AG20443 (cell line): Measurements from ENCODE around the gene CFAP65.

Source experiments
- DNase-seq: peaks from one replicate; pipeline ENCODE4 v3.0.0; 2012; ENCODE audit warnings: low spot score, mixed read lengths

The CFAP65 gene

DNA sequence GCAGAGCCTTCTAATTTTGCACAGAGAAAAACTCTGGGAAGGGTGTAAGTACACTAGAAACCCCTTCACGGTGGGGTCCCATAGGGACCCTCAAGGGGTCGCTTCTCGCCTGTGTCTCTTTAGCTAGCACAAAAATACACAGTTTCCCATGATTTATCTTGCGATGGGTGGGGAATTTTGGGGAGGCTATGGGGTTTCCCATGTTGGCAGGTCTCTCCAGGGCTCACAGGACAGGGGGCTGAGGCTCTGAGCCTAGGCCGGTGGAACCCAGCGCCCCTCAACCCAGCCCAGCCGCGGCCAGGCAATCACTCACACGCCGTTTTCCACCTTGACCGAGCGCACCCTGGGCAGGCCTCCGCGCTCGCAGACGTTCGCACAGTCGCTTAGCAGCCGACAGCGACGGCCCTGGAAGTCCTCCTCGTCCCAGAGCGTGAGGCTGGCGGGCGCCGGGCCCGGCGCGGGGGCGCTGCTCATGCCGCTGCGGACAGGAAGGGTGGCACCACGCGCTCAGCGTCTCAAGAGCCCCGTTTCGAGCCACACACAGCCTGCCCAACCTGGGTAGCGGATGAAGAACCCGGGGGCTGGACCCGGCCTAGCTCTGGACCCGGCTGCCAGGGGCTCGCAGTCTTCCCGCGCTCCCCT, 48.5 kb downstream of the CFAP65 start:
- DNase-seq = no peak

GRCh38 chr2:218992196-218992595, 49.1 kb downstream of the CFAP65 start:
- no peak for DNase-seq

DNA sequence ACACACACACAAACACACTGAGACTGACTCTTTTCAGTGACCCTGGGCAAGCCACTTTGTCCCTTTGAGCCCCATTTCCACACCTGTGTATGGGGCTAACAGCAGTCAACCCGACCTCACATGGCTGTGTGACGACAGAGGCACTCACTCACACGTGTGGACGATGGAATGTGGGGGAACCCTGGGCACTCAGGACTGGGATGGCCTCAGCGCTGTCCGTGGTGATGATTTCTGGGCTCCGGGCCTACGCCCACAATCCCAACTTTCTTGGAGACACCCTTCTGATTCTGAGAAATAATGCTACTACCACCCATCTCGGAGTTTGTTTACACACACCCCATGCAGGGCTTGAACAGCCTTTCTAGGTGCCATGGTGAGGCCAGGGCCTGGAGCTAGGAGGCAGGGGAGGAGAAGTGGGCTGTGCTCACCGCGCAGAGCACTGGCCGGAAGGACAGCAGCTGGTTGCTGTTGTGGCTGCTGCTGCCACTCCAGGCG, 49.6 kb downstream of the CFAP65 start:
- DNase-seq = peak; percentile 75

- no peak for DNase-seq
Observed at GRCh38 chr2:218990612-218991011, 50.7 kb downstream of the CFAP65 start.

DNA sequence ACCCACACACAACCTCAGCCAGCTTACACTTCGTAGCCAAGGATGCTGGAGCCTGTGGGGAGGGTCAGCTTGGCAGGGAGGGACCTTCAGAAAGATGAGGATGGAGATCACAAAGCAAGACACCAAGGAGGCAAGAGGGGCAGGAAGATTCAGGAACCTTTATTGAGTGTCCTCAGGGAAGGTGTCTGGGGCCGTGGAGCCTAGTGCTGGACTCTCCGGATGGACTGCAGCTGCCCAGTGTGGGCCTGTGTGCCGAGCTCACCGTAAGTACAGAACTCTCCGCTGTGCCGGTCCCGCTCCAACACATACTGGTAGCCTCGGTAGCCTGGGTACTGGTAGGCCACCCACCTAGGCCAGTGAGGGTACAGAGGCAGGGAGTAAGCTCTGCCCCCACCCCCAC, 51.3 kb downstream of the CFAP65 start:
- DNase-seq = no peak

- DNase-seq = peak; percentile 6
Observed at GRCh38 chr2:218988650-218989049, 52.7 kb downstream of the CFAP65 start.

- DNase-seq = no peak
Observed at GRCh38 chr2:218988164-218988563, 53.2 kb downstream of the CFAP65 start.

- no peak for DNase-seq
Observed at GRCh38 chr2:218986148-218986761, 55.1 kb downstream of the CFAP65 start.

- DNase-seq = no peak
Observed at GRCh38 chr2:218985325-218986091, 55.8 kb downstream of the CFAP65 start.

GRCh38 chr2:218985021-218985324, 56.3 kb downstream of the CFAP65 start, which contains the start of gene FEV:
FEV (minus strand) TSS chr2:218985184; CDS start chr2:218985075, 109 bp downstream.
- DNase-seq = no peak

DNA sequence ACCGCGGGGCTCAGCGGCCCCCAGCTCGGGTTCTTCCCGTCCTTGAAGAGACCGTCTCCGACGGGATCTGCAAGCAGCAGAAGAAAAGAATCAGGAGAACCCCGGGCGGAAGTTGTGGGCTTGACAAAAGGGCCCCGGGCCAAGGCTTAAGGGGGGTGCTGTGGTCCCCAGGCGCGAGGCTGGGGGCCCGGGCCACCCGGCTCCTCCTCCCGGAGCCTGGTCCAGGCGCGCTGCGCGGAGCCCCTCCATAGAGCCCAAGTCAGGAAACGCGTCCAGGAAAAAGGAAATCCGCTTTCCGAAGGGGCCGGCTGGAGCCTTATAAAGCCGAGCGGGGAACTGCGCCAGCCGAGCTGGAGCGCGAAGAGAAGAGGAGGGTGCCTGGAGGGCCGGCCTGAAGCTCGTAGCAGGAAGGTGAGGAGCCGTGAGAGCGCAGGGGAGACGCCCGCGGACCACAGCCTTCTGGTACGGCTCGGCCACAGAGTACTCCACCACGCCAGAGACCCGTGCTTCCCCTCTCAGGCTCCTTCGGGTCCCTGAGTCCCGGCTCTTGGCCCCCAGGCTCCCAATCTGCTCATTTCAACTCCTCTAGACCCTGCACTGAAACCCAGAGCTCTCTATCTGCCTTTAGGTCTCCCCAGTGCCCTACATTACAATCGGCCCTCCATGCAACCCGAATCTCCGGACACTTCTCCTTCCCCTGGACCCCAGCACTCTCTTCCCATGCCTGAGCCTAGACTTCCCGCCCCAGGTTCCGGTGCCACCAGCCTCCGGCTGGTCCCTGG, 56.9 kb downstream of the CFAP65 start:
- DNase-seq = no peak

DNA sequence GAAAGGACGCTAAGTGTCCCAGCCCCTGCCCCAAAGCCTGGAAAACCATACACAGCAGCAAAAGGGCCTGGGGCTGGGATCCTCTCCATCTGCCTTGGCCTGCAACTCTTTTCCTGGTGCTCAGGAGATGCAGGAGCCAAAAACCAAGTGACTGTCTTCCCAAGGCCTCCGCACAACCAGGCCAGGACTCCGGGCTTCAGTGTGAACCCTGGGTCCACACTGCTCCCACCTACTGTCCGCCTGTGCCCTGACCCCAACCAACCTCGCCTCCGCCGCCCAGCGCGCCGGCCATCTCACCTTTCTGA, 57.4 kb downstream of the CFAP65 start:
- no peak for DNase-seq

GRCh38 chr2:218983263-218983933, 57.9 kb downstream of the CFAP65 start:
- no peak for DNase-seq

GRCh38 chr2:218982586-218983262, 58.6 kb downstream of the CFAP65 start:
- no peak for DNase-seq

GRCh38 chr2:218981881-218982585, 59.3 kb downstream of the CFAP65 start:
- no peak for DNase-seq

DNA sequence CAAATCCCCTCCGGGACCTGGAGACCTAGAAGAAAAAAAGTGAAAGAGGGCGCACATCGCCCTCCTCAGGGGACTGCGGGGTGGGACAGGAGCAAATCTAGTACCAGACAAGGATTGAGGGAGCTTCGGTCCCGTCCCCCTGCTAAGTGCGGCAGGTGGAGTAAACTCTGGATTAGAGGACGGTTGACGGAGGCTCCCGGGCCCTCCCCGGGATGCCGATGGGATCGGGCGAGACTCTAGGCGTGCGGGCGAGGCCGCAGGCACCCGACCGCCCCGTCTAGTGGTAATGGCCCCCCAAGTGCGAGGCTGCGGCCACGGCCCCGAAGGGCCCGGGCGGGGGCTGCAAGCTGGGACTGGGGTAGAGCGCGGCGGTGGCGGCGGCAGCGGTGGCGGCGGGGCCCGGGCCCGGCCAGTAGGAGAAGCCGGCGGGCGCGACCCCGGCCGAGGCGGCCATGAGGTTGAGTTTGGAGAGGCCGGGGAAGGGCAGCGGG, 59.9 kb downstream of the CFAP65 start:
- DNase-seq = no peak

GRCh38 chr2:218980735-218981389, 60.5 kb downstream of the CFAP65 start:
- DNase-seq = no peak

DNA sequence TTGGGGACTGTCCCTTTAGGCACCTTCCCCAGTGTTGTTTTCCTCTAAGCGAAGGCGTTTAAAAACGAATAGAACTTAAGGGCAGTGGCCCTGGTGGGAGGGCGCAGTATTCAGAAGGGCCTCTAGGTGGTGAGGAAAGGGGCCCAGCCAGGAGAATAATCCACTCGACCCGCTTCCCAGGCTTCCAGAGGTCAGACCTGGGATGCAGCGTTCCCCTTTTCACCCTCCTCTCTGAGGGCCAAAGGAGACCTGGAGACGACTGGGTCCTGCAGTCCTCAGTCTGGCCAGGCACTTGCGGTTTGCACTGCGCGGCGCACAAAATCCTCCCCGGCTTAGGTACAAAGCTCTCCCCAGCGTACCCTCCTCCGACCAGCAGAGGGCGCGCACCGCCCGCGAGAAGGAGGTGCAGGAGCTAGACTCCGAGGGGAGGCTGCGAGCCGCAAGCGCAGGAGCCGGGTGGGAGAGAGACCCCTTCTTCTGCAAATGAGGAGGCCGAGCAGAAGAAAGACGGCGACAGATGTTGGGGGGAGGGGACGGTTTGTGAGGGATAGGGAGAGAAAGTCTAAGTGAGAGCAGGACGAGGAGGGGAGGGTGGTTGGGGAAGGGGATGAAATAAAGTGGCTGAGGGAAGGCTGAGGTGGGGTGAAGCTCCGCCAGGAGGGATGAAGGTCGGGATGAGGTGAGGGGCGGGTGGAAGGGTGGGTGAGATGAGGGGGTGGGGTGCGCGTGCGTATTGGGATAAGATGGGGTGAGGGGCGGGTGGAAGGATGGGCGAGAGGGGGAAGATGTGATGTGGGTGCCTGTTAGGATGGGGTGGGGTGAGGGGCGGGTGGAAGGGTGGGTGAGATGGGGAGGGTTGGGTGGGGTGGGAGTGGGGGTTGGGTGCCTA, 61.2 kb downstream of the CFAP65 start:
- DNase-seq = peak; percentile 90
